Renal pelvis (tissue), 4 donors: Measurements from ENCODE around the gene HABP2. TPM values are rescaled to one million over a fixed set of nuclear protein-coding genes. Genes with fewer than 3 reads are reported as not detected.

Source experiments
- DNase-seq: peaks from one replicate; pipeline ENCODE4 v3.0.0-alpha.2; 2013
- polyA plus RNA-seq, 3 donors: library from polyadenylated mRNA; unstranded; fragments of 120-200 nt; gene quantifications; one replicate each; pipeline ENCODE4 v1.2.1, GENCODE V29; 2013; ENCODE audit not compliant: insufficient read length in 3 of 3

The HABP2 gene
- polyA plus RNA-seq, 3 donors: 0.40 to 0.73 (median 0.52) TPM

DNA sequence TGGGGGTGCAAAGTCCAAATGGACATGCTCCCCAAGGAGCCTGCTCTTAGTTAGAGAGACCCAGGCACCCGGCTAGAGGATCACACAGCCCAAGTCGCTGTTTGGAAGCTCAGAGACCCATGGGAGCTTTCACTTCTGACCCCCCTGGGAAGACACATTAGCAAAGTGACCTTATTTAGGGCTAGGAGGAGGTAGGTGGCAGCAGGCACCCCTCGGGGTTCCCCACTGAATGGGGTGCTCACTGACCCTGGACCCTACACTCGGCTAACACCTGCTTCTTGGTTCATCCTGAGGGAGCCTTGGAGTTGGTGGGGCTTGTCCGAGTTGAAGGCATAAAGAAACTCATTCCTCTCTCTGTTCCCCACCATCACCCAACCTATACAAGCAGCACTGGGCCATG is 27.1 kb upstream of the HABP2 start:
- no peak for DNase-seq

- DNase-seq: no peak
These were observed 25.5 kb upstream of the HABP2 start for GRCh38 chr10:113527211-113527906.

GRCh38 chr10:113528876-113529275 is 24.0 kb upstream of the HABP2 start:
- DNase-seq: no peak

DNA sequence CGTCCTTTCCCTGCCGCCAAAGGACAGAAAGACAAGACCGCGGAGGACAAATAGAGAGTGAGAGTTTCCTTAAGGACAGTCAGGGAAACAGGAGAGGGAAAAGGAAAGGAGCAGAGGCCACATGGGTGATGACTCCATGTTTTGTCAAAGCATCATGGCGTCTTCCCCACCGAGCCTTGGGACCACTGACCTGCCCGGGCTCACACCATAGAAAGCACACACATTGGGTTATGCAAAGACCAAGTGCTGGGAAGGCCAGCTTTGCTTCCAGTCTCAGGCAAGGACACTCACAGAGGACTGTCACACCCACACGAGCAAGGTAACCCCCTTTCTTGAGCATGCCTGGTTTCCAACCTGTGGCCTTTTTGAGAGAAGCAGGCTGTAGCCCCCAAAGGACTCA is 23.3 kb upstream of the HABP2 start:
- no peak for DNase-seq

DNA sequence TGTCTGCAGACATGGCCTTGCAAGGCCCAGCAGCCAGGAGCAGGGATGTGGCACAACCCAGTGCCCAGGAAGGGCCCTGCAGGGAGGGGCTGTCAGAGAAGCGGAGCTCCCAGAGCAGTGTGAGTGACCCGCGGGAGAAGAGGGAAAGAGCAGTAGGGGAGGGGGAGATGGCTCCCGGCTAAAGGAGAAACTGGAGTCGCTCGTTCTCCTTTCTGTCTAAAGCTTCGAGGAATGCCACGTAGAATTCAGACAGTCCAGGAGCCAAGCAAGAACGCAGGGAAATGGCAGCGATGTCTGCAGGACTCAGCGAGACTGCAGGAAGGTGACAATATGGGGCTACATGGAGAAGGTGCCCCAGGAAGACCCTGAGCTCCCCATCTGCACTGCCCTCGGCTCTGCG is 22.4 kb upstream of the HABP2 start:
- DNase-seq: no peak

GRCh38 chr10:113532724-113533123 is 20.1 kb upstream of the HABP2 start:
- DNase-seq: no peak

- no peak for DNase-seq
These were observed 19.1 kb upstream of the HABP2 start for GRCh38 chr10:113533801-113534200.

DNA sequence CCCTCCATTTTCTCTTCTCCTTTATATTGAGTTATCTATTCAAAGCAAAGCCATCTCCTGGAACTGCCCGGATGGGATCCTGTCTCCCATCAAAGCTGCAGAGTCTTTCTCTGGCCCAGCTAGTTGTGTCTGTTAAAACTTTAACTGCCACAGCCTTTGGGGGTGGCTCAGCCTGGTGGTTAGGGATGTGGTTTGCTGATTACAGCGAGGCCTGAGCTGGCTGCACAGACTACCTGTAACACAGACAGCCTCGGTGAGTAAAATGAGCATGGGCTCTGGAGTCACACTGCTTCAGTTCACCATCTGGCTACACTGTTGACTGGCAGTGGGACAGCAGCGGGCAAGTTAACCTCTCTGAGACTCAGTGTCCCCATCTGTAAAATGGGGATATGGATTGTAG is 18.4 kb upstream of the HABP2 start:
- DNase-seq: no peak

- no peak for DNase-seq
These were observed 15.2 kb upstream of the HABP2 start for GRCh38 chr10:113537672-113538071.

- no peak for DNase-seq
These were observed 14.7 kb upstream of the HABP2 start for GRCh38 chr10:113538151-113538550.

GRCh38 chr10:113539789-113540188 is 13.1 kb upstream of the HABP2 start:
- DNase-seq: no peak

- DNase-seq: no peak
These were observed 11.9 kb upstream of the HABP2 start for GRCh38 chr10:113540845-113541548.

GRCh38 chr10:113541549-113541927 is 11.3 kb upstream of the HABP2 start:
- no peak for DNase-seq

DNA sequence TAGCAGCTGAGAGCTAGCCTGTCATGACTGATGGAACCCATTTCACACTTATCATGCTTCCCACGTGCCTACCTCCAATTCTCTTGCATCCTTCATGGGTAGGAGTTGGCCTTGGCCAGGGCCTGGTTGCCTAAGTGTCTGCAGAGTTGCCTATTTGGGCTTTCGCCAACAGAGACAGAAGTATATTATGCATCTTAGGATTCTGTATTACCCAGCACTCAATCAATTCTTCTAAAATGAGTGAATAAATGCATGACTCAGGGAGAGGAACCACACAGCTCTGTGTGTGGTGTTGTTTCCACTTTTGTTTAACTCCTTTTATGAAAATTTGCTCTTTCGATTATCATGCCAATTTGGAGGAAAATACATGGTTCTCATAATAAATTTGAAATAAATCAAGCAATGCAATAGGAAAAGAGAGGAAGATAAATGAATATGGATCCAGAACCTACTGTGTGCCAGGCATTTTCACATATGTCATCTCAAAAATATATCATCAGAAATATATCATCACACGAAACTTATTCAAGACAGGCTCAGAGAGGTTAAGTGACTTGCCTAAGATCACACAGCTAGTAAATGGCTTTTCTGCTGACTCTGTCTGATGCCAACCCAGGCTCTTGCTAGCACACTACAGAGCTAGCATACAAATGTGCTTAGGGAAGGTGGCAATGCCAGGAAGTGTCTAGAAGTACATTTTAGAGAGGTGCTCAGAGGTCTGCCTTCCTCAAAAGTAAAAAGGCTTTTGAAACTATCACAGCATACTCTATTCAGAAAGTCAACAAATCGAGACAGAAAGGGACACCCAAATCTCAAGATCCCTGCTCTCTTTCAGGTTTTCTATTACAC is 9.5 kb upstream of the HABP2 start:
- no peak for DNase-seq

GRCh38 chr10:113544392-113544791 is 8.5 kb upstream of the HABP2 start:
- DNase-seq: no peak

- no peak for DNase-seq
These were observed 5.4 kb upstream of the HABP2 start for GRCh38 chr10:113547426-113547825.

DNA sequence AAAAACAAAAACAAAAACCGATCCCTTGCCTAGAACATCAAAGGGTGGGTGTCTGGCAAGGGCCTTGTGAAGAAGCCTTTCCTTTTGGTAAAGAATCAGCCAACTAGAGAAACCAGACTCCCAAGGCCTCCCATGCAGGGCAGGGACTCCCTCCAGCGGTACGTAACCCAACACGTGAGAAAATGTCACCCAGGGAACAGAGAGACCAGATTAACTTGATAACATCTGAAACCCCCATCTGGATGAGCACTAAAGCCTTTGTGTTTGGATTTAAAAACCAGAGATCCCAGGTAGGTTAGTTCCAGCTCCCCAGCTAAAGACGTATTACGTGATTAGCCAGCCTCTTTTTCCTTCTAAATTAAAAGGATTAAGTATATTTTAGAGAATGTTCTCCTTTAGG is 3.0 kb upstream of the HABP2 start:
- no peak for DNase-seq

- peak; percentile 65 for DNase-seq
These were observed 2.5 kb upstream of the HABP2 start for GRCh38 chr10:113550365-113550764.

DNA sequence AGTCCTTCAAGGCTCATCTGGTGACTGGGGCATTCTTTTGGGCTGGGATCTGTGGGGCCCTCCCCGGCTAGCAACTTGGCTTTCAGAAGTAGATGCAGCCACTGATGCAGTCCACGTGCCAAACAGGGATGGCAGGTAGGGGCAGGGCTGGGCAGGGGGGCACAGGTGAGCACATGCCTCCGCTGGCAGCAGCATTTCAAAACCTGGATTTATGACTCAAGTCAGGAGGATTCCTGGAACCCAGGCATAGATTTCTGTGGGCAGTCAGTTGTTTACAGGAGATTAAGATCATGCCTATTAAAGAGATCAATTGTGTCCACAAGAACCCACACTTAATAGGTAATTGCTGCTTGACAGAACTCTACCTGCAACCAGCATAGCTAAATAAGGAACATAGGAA is 839 bp upstream of the HABP2 start:
- DNase-seq: no peak

DNA sequence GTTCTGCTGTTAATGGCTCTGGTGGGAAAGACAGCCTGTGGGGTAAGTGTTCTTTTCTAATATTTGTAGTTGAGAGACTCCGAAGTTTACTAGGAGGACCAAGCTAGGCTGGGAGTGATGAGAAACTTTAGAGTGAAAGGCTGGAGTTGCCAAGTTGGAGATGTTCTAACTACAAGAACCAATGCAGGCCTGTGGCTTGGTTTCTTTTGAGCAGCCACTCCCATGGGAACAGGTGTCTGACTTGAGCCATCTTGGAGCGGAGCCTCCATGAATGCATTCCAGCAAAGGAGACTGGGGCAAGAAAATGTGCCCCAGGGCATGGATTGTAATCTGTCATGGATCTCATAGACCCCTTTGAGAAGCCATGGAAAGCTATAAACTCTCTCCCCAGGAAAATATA is 296 bp downstream of the HABP2 start:
- no peak for DNase-seq

DNA sequence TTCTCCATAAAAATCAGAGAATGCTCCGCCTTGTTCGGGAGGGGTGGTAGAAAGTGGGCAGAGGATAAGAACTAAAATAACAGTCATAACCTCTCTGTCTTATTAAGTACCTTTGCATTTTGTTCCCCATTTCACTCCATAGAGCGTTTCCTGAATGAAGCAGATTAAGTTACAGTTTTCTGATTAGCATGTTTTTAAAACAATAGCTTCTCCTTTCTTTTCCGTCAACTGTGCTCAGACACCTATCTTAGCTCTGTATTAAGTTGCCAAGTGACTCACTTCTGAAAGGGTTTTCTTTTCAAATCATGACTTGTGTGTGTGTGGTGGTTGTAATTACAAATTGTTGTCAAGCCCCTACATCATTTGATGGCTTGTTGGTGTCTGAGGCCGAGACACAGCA is 1.4 kb downstream of the HABP2 start:
- no peak for DNase-seq

DNA sequence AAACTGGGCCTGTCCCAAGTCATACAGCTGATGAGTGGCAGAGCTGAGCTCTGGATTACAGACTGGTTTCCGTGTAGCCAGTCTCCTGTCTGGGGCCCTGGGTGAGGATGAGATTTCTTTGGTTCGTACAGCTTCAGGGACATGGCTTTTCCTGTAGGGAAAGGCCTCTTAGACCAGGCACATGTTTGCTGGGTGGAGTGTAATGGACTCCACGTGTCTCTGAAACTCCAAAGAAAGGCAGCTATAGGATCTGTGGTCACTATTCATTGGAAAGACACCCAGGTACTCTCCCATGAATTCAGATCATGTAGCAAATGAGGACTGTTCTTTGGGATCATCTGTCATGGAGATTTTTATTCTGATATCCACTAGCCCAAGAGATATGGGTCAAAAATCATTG is 2.4 kb downstream of the HABP2 start:
- no peak for DNase-seq

DNA sequence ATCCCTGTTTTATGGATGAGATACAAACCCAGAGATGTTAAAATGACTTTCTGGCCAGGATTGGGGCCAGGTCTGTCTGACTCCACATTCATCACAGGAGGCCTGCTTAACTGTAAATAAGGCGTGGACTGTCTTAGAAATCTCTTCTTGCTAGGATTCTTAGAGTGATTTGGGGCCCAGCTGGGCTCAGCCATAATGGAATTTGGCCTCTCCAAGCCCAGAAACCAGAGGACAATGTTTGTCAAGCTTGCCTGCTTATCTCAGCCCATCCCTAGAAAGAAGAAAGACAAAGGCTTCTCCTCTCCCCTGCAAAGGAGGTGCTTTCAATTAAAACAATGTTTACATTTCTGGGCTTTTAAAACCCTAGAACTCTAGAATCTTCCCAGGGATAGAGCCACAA is 2.9 kb downstream of the HABP2 start:
- no peak for DNase-seq
